NCI-H226 (cell line): ENCODE measurements around the gene CCSER2.

Experiments used
- DNase-seq: peaks from one replicate; pipeline ENCODE4 v3.0.0-alpha.2; 2015

Gene CCSER2

GRCh38 chr10:84348860-84349259 is 20.5 kb downstream of the CCSER2 start:
- DNase-seq = peak; percentile 66

GRCh38 chr10:84352251-84352842 is 24.0 kb downstream of the CCSER2 start:
- peak; percentile 54 for DNase-seq

- DNase-seq = no peak
Observed at GRCh38 chr10:84353052-84353803, 24.8 kb downstream of the CCSER2 start.

GRCh38 chr10:84354623-84355022 is 26.2 kb downstream of the CCSER2 start:
- DNase-seq = no peak

- DNase-seq = no peak
Observed at GRCh38 chr10:84355106-84355505, 26.7 kb downstream of the CCSER2 start.

- no peak for DNase-seq
Observed at GRCh38 chr10:84356928-84357327, 28.5 kb downstream of the CCSER2 start.

GRCh38 chr10:84358743-84359142 is 30.4 kb downstream of the CCSER2 start:
- no peak for DNase-seq

GRCh38 chr10:84360637-84361365 is 32.4 kb downstream of the CCSER2 start:
- no peak for DNase-seq

GRCh38 chr10:84365335-84365881 is 37.0 kb downstream of the CCSER2 start:
- DNase-seq = no peak

GRCh38 chr10:84366041-84366440 is 37.7 kb downstream of the CCSER2 start:
- no peak for DNase-seq

- no peak for DNase-seq
Observed at GRCh38 chr10:84367256-84367655, 38.9 kb downstream of the CCSER2 start.

- DNase-seq = no peak
Observed at GRCh38 chr10:84368828-84369227, 40.4 kb downstream of the CCSER2 start.

GRCh38 chr10:84370283-84370682 is 41.9 kb downstream of the CCSER2 start:
- no peak for DNase-seq

- DNase-seq = no peak
Observed at GRCh38 chr10:84371944-84372343, 43.6 kb downstream of the CCSER2 start.

GRCh38 chr10:84373000-84373399 is 44.6 kb downstream of the CCSER2 start:
- no peak for DNase-seq

- DNase-seq = no peak
Observed at GRCh38 chr10:84374455-84374854, 46.1 kb downstream of the CCSER2 start.

- DNase-seq = peak; percentile 17
Observed at GRCh38 chr10:84375011-84375410, 46.6 kb downstream of the CCSER2 start.

GRCh38 chr10:84375881-84376280 is 47.5 kb downstream of the CCSER2 start:
- no peak for DNase-seq

- DNase-seq = no peak
Observed at GRCh38 chr10:84388148-84388547, 59.8 kb downstream of the CCSER2 start.

GRCh38 chr10:84390364-84390763 is 62.0 kb downstream of the CCSER2 start:
- DNase-seq = no peak

GRCh38 chr10:84391326-84391725 is 62.9 kb downstream of the CCSER2 start:
- DNase-seq = no peak

- DNase-seq = no peak
Observed at GRCh38 chr10:84392181-84392580, 63.8 kb downstream of the CCSER2 start.

GRCh38 chr10:84395581-84395980 is 67.2 kb downstream of the CCSER2 start:
- peak; percentile 67 for DNase-seq

GRCh38 chr10:84397735-84398144 is 69.4 kb downstream of the CCSER2 start:
- no peak for DNase-seq
